GM12873 (cell line): ENCODE data around the gene FSTL1.

Source experiments
- CTCF ChIP-seq: IDR thresholded peaks from 2 replicates; pipeline ENCODE4 v1.5.1; 2012; ENCODE audit warnings: low read depth, mild to moderate bottlenecking, moderate library complexity, low read length, control low read depth; ENCODE audit not compliant: insufficient read depth; ENCODE audit errors: missing control alignments

The FSTL1 gene

GRCh38 chr3:120473389-120473788 lies 22.6 kb upstream of the FSTL1 start:
- TF ChIP-seq CTCF = no peak

- TF ChIP-seq CTCF = no peak
Measured at GRCh38 chr3:120472121-120472844, 21.5 kb upstream of the FSTL1 start.

DNA sequence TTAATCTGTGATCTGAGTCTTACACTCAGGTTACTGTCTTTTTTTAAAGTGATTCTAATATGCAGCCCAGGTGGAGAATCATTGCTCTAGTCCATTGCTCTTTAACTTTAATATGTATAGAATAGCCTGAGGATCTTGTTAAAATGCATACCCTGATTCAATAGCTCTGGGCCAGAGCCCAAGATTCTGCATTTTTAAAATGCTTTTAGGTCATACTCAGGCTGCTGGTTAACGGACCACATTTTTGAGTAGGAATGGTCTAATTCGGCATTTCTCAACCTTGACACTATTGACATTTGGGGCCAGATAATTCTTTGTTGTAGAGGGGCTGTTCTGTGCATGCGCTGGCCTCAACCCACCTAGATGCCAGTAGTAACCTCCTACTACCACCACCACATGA lies 20.9 kb upstream of the FSTL1 start:
- TF ChIP-seq CTCF = no peak

GRCh38 chr3:120470870-120471269 lies 20.1 kb upstream of the FSTL1 start:
- TF ChIP-seq CTCF = no peak

DNA sequence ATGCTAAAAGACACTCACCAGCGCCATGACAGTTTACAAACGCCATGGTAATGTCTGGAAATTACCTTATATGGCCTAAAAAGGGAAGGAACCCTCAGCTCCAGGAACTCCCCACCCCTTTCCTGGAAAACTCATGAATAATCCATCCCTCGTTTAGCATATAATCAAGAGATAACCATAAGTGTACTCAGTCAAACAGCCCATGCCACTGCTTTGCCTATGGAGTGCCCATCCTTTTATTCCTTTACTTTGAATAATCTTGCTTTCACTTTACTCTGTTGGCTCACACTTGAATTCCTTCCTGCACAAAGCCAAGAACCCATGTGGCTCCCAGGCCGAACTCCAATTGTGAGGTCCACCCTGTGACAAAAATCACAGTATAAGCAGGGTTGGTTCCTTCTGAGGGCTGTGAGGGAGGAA lies 19.1 kb upstream of the FSTL1 start:
- TF ChIP-seq CTCF = no peak

DNA sequence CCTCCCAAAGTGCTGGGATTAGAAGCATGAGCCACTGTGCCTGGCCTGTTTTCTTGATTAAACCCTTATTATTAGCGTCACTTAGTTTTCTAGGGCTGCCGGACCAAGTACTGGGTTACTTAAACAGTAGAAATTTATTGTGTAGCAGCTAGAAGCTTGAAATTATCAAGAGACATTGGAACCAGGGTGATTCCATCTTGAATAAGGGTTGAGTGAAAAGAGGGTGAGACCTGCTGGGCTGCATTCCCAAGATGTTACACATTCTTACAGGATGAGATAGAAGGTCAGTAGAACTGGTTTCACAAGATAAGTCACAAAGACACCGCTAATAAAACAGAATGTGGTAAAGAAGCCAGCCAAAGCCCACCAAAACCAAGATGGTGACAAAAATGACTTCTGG lies 18.6 kb upstream of the FSTL1 start:
- no peak for TF ChIP-seq CTCF

DNA sequence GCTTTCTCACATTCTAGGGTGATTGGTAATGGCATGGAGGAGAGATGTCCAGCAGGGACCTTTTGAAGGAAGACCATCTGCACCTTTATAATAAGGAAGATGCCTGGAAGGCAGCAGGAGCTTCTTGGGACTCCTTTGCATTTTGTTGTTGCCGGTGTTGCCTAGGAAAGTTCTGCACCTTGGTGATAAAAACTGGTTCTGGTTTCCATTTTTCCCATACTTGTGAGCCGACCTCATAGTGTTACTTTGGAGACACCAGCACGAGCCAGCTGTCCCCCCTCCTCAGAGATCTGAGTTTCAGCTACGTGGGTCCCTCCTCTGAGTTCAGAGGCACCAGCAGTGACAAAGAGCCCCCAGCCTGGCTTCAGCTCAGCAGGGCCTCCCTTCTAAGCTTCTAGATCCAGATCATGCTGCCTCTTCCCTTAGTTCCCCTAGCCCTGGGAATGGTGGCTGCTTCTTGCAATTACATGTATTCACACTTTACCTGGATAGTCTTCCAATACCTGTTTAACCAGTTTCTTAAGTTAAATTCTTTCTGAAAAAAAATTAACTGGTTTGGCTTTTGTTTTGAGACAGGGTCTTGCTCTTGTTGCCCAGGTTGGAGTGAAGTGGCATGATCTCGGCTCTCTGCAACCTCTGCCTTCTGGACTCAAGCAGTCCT lies 18.0 kb upstream of the FSTL1 start:
- TF ChIP-seq CTCF = no peak
